ENCODE results near the gene ZNF700.

DNA sequence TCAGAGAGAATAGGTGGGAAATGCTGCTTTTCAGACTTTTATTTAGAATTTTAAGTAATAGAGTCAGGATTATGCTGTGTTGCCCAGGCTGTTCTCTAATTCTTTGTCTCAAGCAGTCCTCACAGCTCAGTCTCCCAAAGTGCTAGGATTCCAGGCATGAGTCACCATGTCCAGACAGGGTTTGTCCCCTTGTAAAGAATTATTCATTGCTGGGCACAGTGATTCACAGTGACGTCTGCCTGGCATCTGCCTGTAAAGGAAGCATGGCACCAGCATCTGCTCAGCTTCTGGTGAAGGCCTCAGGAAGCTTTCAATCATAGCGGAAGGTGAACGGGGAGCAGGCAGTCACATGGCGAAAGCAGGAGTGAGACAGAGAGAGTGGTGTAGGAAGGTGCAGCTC, 57.6 kb downstream of the ZNF700 start:
- no peak for TF ChIP-seq YY1 (IDR thresholded peaks at IDR 0.05; ENCODE audit: insufficient read depth, insufficient read length)
- TF ChIP-seq SUZ12 (IDR thresholded peaks at IDR 0.05; ENCODE audit: extremely low read depth, insufficient read depth, insufficient read length) = no peak
